HFF-Myc (cell line): ENCODE results near the gene PHIP.

Experiments used
- DNase-seq: peaks from one replicate; pipeline ENCODE4 v3.0.0-alpha.2; 2011; ENCODE audit warnings: low read depth; ENCODE audit errors: extremely low read depth
- H3K4me3 ChIP-seq: replicated peaks from 2 replicates; pipeline ENCODE4 v1.5.1; 2011; ENCODE audit warnings: low read depth, mild to moderate bottlenecking, control low read depth, low read length
- CTCF ChIP-seq: IDR thresholded peaks from 2 replicates; pipeline ENCODE4 v1.5.1; 2012; ENCODE audit warnings: mild to moderate bottlenecking, low read depth, low read length, control low read depth; ENCODE audit errors: missing control alignments

Gene PHIP

GRCh38 chr6:79005024-79005423 is 73.0 kb downstream of the PHIP start:
- DNase-seq = no peak
- no peak for TF ChIP-seq CTCF
- H3K4me3 ChIP-seq = no peak overlapping the region

GRCh38 chr6:79004239-79004638 is 73.8 kb downstream of the PHIP start:
- no peak overlapping the region for H3K4me3 ChIP-seq
- DNase-seq = no peak
- no peak for TF ChIP-seq CTCF

- DNase-seq = no peak
- no peak for TF ChIP-seq CTCF
- H3K4me3 ChIP-seq = no peak overlapping the region
These were observed 76.6 kb downstream of the PHIP start for GRCh38 chr6:79001415-79001814.

- no peak for TF ChIP-seq CTCF
- no peak overlapping the region for H3K4me3 ChIP-seq
- no peak for DNase-seq
These were observed 78.3 kb downstream of the PHIP start for GRCh38 chr6:78999737-79000136.

- no peak for DNase-seq
- no peak overlapping the region for H3K4me3 ChIP-seq
- TF ChIP-seq CTCF = no peak
These were observed 82.1 kb downstream of the PHIP start for GRCh38 chr6:78995946-78996345.

GRCh38 chr6:78995346-78995745 is 82.7 kb downstream of the PHIP start:
- no peak for TF ChIP-seq CTCF
- DNase-seq = no peak
- no peak overlapping the region for H3K4me3 ChIP-seq

- TF ChIP-seq CTCF = no peak
These were observed 84.1 kb downstream of the PHIP start for GRCh38 chr6:78993955-78994354.

More at GRCh38 chr6:78993955-78994354, 84.1 kb downstream of the PHIP start:
- no peak overlapping the region for H3K4me3 ChIP-seq
- DNase-seq = no peak
